HEK293 (cell line): ENCODE results near the gene RGS14.
A peak's percentile ranks its signal among the peaks of the same experiment; 100 is the strongest.

Source experiments
- CTCF ChIA-PET: fragments of 350-600 bp; formaldehyde crosslinking; extraction: SDS; loops from one replicate; lab custom pipeline; 2021; ENCODE audit warnings: antibody characterized with exemption; lab: Yijun Ruan, JAX
- POLR2A ChIA-PET: fragments of 300-600 bp; formaldehyde crosslinking; extraction: SDS; loops from one replicate; lab custom pipeline; 2020; ENCODE audit warnings: antibody characterized with exemption, inconsistent platforms; lab: Yijun Ruan, JAX
- H3K27ac ChIP-seq: fragments of 200-500 bp; sonication (Bioruptor generic); 2 replicates; pipeline ENCODE4 v1.5.1; 2014; ENCODE audit warnings: low read depth, low read length, control low read depth, inconsistent platforms; ENCODE audit errors: extremely low read depth
- H3K36me3 ChIP-seq, 2 experiments: fragments of 200-500 bp in 1 of 2; sonication (Bioruptor generic) in 1 of 2; 1 replicate in 1 of 2; 2 replicates in 1 of 2; pipeline ENCODE4 v1.5.1; 2014 to 2017; ENCODE audit warnings: inconsistent platforms in 2 of 2, low read length in 2 of 2; ENCODE audit not compliant: control insufficient read depth in 2 of 2, insufficient read depth in 1 of 2
- H3K4me1 ChIP-seq: fragments of 200-500 bp; sonication (Bioruptor generic); 2 replicates; pipeline ENCODE4 v1.5.1; 2014; ENCODE audit warnings: mild to moderate bottlenecking, low read length, inconsistent platforms; ENCODE audit not compliant: control insufficient read depth, insufficient read depth
- H3K4me3 ChIP-seq: 2 replicates; pipeline ENCODE4 v1.5.1; 2011; ENCODE audit warnings: low read depth, mild to moderate bottlenecking, control low read depth, low read length, moderate library complexity
- H3K9me3 ChIP-seq: fragments of 200-500 bp; sonication (Bioruptor generic); 2 replicates; pipeline ENCODE4 v1.5.1; 2014; ENCODE audit warnings: low read depth, low read length, inconsistent platforms; ENCODE audit not compliant: control insufficient read depth, insufficient read depth
- EGR2 ChIP-seq: fragments of 450-650 bp; formaldehyde crosslinking; IDR thresholded peaks from 2 replicates; pipeline ENCODE4 v1.5.1; 2016; ENCODE audit warnings: low read depth, missing biosample characterization, missing genetic modification characterization
- HOXA7 ChIP-seq: sonication (generic); formaldehyde crosslinking; IDR thresholded peaks from 2 replicates; pipeline ENCODE4 v1.8.1; 2022; ENCODE audit warnings: missing genetic modification reagents, borderline replicate concordance
- IKZF3 ChIP-seq: fragments of 450-650 bp; IDR thresholded peaks from 2 replicates; pipeline ENCODE4 v1.5.0; 2018; ENCODE audit warnings: missing biosample characterization, mild to moderate bottlenecking, missing genetic modification characterization, moderate library complexity
- KLF10 ChIP-seq: fragments of 450-650 bp; IDR thresholded peaks from 2 replicates; pipeline ENCODE4 v1.5.1; 2018; ENCODE audit warnings: missing biosample characterization, mild to moderate bottlenecking, missing genetic modification characterization
- MEIS1 ChIP-seq: sonication (generic); formaldehyde crosslinking; IDR thresholded peaks from 2 replicates; pipeline ENCODE4 v1.8.1; 2022; ENCODE audit warnings: missing genetic modification reagents, mild to moderate bottlenecking, borderline replicate concordance
- MZF1 ChIP-seq: fragments of 450-650 bp; formaldehyde crosslinking; IDR thresholded peaks from 2 replicates; pipeline ENCODE4 v1.5.1; 2017; ENCODE audit warnings: missing biosample characterization, missing genetic modification characterization, borderline replicate concordance
- PRDM1 ChIP-seq: fragments of 450-650 bp; formaldehyde crosslinking; IDR thresholded peaks from 2 replicates; pipeline ENCODE4; 2016; ENCODE audit warnings: missing biosample characterization, missing genetic modification characterization
- RBAK ChIP-seq: fragments of 450-650 bp; formaldehyde crosslinking; IDR thresholded peaks from 2 replicates; pipeline ENCODE4 v1.5.1; 2016; ENCODE audit warnings: missing biosample characterization, missing genetic modification characterization
- ZFP3 ChIP-seq: fragments of 450-650 bp; formaldehyde crosslinking; IDR thresholded peaks from 2 replicates; pipeline ENCODE4 v1.5.1; 2016; ENCODE audit warnings: low read depth, missing biosample characterization, missing genetic modification characterization
- ZNF146 ChIP-seq: fragments of 450-650 bp; formaldehyde crosslinking; IDR thresholded peaks from 2 replicates; pipeline ENCODE4 v1.5.1; 2016; ENCODE audit warnings: missing biosample characterization, missing genetic modification characterization
- ZNF184 ChIP-seq: fragments of 450-650 bp; IDR thresholded peaks from 2 replicates; pipeline ENCODE4 v1.5.1; 2018; ENCODE audit warnings: missing biosample characterization, mild to moderate bottlenecking, missing genetic modification characterization
- ZNF211 ChIP-seq: fragments of 450-650 bp; formaldehyde crosslinking; IDR thresholded peaks from 2 replicates; pipeline ENCODE4 v1.5.1; 2016; ENCODE audit warnings: low read depth, missing biosample characterization, missing genetic modification characterization
- ZNF221 ChIP-seq: fragments of 450-650 bp; formaldehyde crosslinking; IDR thresholded peaks from 2 replicates; pipeline ENCODE4 v1.5.1; 2017; ENCODE audit warnings: missing biosample characterization, missing genetic modification characterization, borderline replicate concordance
- ZNF302 ChIP-seq: fragments of 450-650 bp; formaldehyde crosslinking; IDR thresholded peaks from 2 replicates; pipeline ENCODE4 v1.5.1; 2016; ENCODE audit warnings: missing biosample characterization, missing genetic modification characterization, low read depth
- ZNF404 ChIP-seq: fragments of 450-650 bp; formaldehyde crosslinking; IDR thresholded peaks from 2 replicates; pipeline ENCODE4 v1.5.1; 2017; ENCODE audit warnings: missing biosample characterization, missing genetic modification characterization
- ZNF433 ChIP-seq: fragments of 450-650 bp; formaldehyde crosslinking; IDR thresholded peaks from 2 replicates; pipeline ENCODE4 v1.5.1; 2016; ENCODE audit warnings: missing biosample characterization, missing genetic modification characterization, low read depth
- ZNF514 ChIP-seq: fragments of 450-650 bp; formaldehyde crosslinking; IDR thresholded peaks from 2 replicates; pipeline ENCODE4 v1.5.1; 2016; ENCODE audit warnings: missing biosample characterization, missing genetic modification characterization
- ZNF521 ChIP-seq: fragments of 450-650 bp; formaldehyde crosslinking; IDR thresholded peaks from 2 replicates; pipeline ENCODE4 v1.5.1; 2017; ENCODE audit warnings: missing biosample characterization, mild to moderate bottlenecking, missing genetic modification characterization
- ZNF544 ChIP-seq: fragments of 450-650 bp; formaldehyde crosslinking; IDR thresholded peaks from 2 replicates; pipeline ENCODE4 v1.5.0; 2017; ENCODE audit warnings: missing biosample characterization, missing genetic modification characterization
- ZNF580 ChIP-seq: fragments of 450-650 bp; formaldehyde crosslinking; IDR thresholded peaks from 2 replicates; pipeline ENCODE4 v1.5.1; 2016; ENCODE audit warnings: missing biosample characterization, missing genetic modification characterization
- ZNF600 ChIP-seq: fragments of 450-650 bp; formaldehyde crosslinking; IDR thresholded peaks from 2 replicates; pipeline ENCODE4 v1.5.1; 2016; ENCODE audit warnings: missing biosample characterization, missing genetic modification characterization
- ZNF623 ChIP-seq: fragments of 450-650 bp; formaldehyde crosslinking; IDR thresholded peaks from 2 replicates; pipeline ENCODE4 v1.5.1; 2016; ENCODE audit warnings: missing biosample characterization, missing genetic modification characterization
- ZNF658 ChIP-seq: fragments of 450-650 bp; formaldehyde crosslinking; IDR thresholded peaks from 2 replicates; pipeline ENCODE4; 2016; ENCODE audit warnings: missing biosample characterization, missing genetic modification characterization
- ZNF660 ChIP-seq: fragments of 450-650 bp; IDR thresholded peaks from 2 replicates; pipeline ENCODE4 v1.5.1; 2018; ENCODE audit warnings: missing biosample characterization, mild to moderate bottlenecking, missing genetic modification characterization
- ZNF664 ChIP-seq: fragments of 450-650 bp; formaldehyde crosslinking; IDR thresholded peaks from 2 replicates; pipeline ENCODE4 v1.5.1; 2016; ENCODE audit warnings: missing biosample characterization, missing genetic modification characterization
- ZNF677 ChIP-seq: fragments of 450-650 bp; IDR thresholded peaks from 2 replicates; pipeline ENCODE4 v1.5.0; 2018; ENCODE audit warnings: missing biosample characterization, mild to moderate bottlenecking, missing genetic modification characterization, moderate library complexity
- ZNF707 ChIP-seq: fragments of 450-650 bp; formaldehyde crosslinking; IDR thresholded peaks from 2 replicates; pipeline ENCODE4 v1.5.1; 2016; ENCODE audit warnings: missing biosample characterization, missing genetic modification characterization
- ZNF768 ChIP-seq: fragments of 450-650 bp; formaldehyde crosslinking; IDR thresholded peaks from 2 replicates; pipeline ENCODE4 v1.5.1; 2018; ENCODE audit warnings: missing biosample characterization, mild to moderate bottlenecking, missing genetic modification characterization
- ZXDB ChIP-seq: fragments of 450-650 bp; formaldehyde crosslinking; IDR thresholded peaks from 2 replicates; pipeline ENCODE4 v1.5.1; 2016; ENCODE audit warnings: missing biosample characterization, missing genetic modification characterization
- TF ChIP-seq, protein P1 (sequence below): fragments of 450-650 bp; formaldehyde crosslinking; IDR thresholded peaks from 2 replicates; pipeline ENCODE4; 2016; ENCODE audit warnings: missing biosample characterization, missing genetic modification characterization
- TF ChIP-seq, protein P2 (sequence below): fragments of 450-650 bp; formaldehyde crosslinking; IDR thresholded peaks from 2 replicates; pipeline ENCODE4 v1.5.1; 2016; ENCODE audit warnings: missing biosample characterization, missing genetic modification characterization

Gene RGS14

GRCh38 chr5:177363565-177363964, 5.8 kb downstream of the RGS14 start:
- H3K9me3 ChIP-seq: no peaks in the 10 kb centered on the region
- TF ChIP-seq ZNF580 (tag by site-specific recombination) (peak; percentile 89), ZFP3 (tag by site-specific recombination) (no peak), ZNF707 (tag by site-specific recombination) (no peak), ZNF660 (tag by site-specific recombination) (no peak), ZNF433 (tag by site-specific recombination) (no peak), MZF1 (no peak), ZNF600 (tag by site-specific recombination) (no peak), ZNF623 (peak; percentile 7; the same call in 1 of the 2 replicates), ZNF677 (tag by site-specific recombination) (no peak), ZNF768 (peak; percentile 100; the same call in 1 of the 2 replicates), ZNF544 (no peak), IKZF3 (tag by site-specific recombination) (0 out of 2 replicates have a peak, but pooled peaks have one; percentile 2), ZNF664 (tag by site-specific recombination) (peak; percentile 63; the same call in 1 of the 2 replicates), ZNF302 (tag by site-specific recombination) (no peak), ZNF221 (tag by site-specific recombination) (no peak)
- TF ChIP-seq, protein P1, sequence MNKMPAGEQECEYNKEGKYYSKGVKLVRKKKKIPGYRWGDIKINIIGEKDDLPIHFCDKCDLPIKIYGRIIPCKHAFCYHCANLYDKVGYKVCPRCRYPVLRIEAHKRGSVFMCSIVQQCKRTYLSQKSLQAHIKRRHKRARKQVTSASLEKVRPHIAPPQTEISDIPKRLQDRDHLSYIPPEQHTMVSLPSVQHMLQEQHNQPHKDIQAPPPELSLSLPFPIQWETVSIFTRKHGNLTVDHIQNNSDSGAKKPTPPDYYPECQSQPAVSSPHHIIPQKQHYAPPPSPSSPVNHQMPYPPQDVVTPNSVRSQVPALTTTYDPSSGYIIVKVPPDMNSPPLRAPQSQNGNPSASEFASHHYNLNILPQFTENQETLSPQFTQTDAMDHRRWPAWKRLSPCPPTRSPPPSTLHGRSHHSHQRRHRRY: no peak
- TF ChIP-seq, protein P2, sequence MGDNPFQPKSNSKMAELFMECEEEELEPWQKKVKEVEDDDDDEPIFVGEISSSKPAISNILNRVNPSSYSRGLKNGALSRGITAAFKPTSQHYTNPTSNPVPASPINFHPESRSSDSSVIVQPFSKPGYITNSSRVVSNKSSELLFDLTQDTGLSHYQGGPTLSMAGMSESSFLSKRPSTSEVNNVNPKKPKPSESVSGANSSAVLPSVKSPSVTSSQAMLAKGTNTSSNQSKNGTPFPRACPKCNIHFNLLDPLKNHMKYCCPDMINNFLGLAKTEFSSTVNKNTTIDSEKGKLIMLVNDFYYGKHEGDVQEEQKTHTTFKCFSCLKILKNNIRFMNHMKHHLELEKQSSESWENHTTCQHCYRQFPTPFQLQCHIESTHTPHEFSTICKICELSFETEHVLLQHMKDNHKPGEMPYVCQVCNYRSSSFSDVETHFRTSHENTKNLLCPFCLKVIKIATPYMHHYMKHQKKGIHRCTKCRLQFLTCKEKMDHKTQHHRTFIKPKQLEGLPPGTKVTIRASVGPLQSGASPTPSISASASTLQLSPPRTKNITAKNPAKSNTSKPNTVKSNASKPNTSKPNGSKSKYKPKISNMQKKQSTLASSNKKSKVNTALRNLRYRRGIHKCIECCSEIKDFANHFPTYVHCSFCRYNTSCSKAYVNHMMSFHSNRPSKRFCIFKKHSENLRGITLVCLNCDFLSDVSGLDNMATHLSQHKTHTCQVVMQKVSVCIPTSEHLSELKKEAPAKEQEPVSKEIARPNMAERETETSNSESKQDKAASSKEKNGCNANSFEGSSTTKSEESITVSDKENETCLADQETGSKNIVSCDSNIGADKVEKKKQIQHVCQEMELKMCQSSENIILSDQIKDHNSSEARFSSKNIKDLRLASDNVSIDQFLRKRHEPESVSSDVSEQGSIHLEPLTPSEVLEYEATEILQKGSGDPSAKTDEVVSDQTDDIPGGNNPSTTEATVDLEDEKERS (tag by site-specific recombination): peak; percentile 59; the same call in 1 of the 2 replicates
- ChIA-PET POLR2A (interaction anchor here (0.6 to 1.4 kb wide), 2 partner anchors 11 to 827 kb away, joined by 3 to 7 read pairs; partner anchors contain the start of genes LMAN2 and RNF44), CTCF (interaction anchor here (0.6 to 1.6 kb wide), 3 partner anchors 19 to 38 kb away, joined by 3 to 4 read pairs (median 3); no protein-coding TSS in a partner anchor)
- H3K27ac ChIP-seq: no peak overlapping the region
- peak overlapping the region; percentile 3; the same call in 1 of the 2 replicates for H3K4me3 ChIP-seq
- peaks cover 2% of the 10 kb centered on the region; the same call in 1 of the 2 replicates for H3K4me1 ChIP-seq
- no peaks in the 10 kb centered on the region for H3K36me3 ChIP-seq

GRCh38 chr5:177364159-177364962, 6.6 kb downstream of the RGS14 start:
- CTCF ChIA-PET: interaction anchor here (0.6 to 1.6 kb wide), 5 partner anchors 18 to 40 kb away, joined by 3 to 4 read pairs (median 3); no protein-coding TSS in a partner anchor
- Histone ChIP-seq H3K27ac (no peak overlapping the region), H3K36me3 (no peaks in the 10 kb centered on the region), H3K9me3 (no peaks in the 10 kb centered on the region), H3K4me1 (peaks cover 2% of the 10 kb centered on the region; the same call in 1 of the 2 replicates), H3K4me3 (no peak overlapping the region)
- POLR2A ChIA-PET: interaction anchor here (0.9 to 1.4 kb wide), 2 partner anchors 12 to 88 kb away, joined by 3 to 7 read pairs; partner anchors contain the start of gene LMAN2
- no peak for TF ChIP-seq ZNF404
- no peak for TF ChIP-seq ZNF514 (tag by site-specific recombination)
- 0 out of 2 replicates have a peak, but pooled peaks have one; percentile 7 for TF ChIP-seq PRDM1 (tag by site-specific recombination)
- peak; percentile 49; the same call in 1 of the 2 replicates for TF ChIP-seq EGR2 (tag by site-specific recombination)
- TF ChIP-seq ZNF146 (tag by site-specific recombination): no peak
- TF ChIP-seq ZNF184 (tag by site-specific recombination): no peak
- no peak for TF ChIP-seq MEIS1 (CRISPR knock-in tag)
- TF ChIP-seq RBAK (tag by site-specific recombination): no peak
- TF ChIP-seq HOXA7: no peak
- TF ChIP-seq KLF10 (tag by site-specific recombination): no peak
- TF ChIP-seq ZNF521 (tag by site-specific recombination): no peak
- no peak for TF ChIP-seq ZXDB (tag by site-specific recombination)
- no peak for TF ChIP-seq ZNF211
- TF ChIP-seq ZNF658 (tag by site-specific recombination): no peak
